GM12891 (cell line): ENCODE data around the gene PTPDC1.

ENCODE experiments used
- POLR2A ChIP-seq: IDR thresholded peaks from 2 replicates; pipeline ENCODE4 v1.6.1; 2011; ENCODE audit warnings: low read depth, low read length, control low read depth
- POLR2AphosphoS5 ChIP-seq: IDR thresholded peaks from 2 replicates; pipeline ENCODE4 v1.6.1; 2011; ENCODE audit warnings: low read depth, low read length, control low read depth
- SPI1 ChIP-seq: IDR thresholded peaks from 2 replicates; pipeline ENCODE4 v1.6.1; 2011; ENCODE audit warnings: low read depth, low read length, control low read depth
- TAF1 ChIP-seq: IDR thresholded peaks from 2 replicates; pipeline ENCODE4 v1.6.1; 2011; ENCODE audit warnings: low read depth, low read length, control low read depth

- TF ChIP-seq POLR2A (no peak), TAF1 (no peak), POLR2AphosphoS5 (no peak), SPI1 (no peak)
Observed at GRCh38 chr9:94081864-94082463, 2.3 kb upstream of the PTPDC1 start.
